HG02623 (cell line): ENCODE results near the gene GALNT17.

ENCODE experiments used
- ATAC-seq: cut with Tn5 transposase; IDR thresholded peaks from one replicate; pipeline ENCODE4 v1.9.1; 2021; ENCODE audit warnings: moderate library complexity; ENCODE audit not compliant: unreplicated experiment

Gene GALNT17

DNA sequence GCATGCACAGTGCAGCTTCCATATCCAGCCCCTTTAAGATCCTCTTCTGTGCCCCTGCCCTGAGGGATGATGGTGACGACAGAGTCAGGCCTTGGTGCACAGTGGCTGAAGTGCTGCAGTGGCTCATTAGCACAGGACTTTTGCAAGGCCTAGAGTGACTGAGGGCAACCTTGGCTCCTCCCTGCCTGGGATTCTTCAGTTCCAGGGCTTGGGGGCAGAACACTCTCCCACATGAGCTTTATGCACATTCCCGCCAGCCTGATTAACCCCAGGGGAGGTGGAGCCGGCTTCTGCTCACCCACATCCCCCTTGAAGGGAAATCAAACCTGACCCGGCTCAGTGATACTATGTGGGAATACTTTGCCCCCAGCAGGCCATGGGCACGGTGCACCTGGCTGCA, 253.4 kb downstream of the GALNT17 start:
- no peak for ATAC-seq

DNA sequence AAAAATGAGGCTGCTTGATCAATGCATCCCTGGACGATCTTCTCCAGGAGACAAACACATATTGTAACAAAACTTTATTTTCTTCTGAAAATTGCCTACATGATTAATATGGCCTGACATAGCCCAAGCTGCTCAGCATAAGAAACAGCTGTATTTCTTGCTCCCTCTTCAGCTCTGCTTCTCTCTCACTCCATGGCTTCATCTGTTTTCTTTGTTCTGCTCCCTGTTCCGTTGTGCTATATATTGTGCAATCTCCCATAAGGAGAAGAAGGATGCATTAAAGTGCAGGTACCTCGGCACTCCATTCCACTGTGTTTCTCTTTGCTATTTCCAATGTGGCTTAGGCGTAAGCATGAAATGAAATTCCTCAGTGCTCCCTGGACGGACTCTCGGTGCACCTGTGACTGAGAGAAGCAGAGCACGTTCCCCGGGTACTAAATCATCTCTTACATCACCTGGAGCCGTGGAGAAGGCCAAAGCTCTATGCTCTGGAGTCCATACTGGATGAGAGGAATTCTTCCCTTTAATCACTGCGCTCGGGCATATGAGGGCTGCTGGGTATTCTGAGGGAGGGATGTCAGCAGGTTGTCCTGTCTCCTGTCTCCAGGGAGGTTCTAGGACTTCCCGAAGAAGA, 254.3 kb downstream of the GALNT17 start:
- no peak for ATAC-seq

DNA sequence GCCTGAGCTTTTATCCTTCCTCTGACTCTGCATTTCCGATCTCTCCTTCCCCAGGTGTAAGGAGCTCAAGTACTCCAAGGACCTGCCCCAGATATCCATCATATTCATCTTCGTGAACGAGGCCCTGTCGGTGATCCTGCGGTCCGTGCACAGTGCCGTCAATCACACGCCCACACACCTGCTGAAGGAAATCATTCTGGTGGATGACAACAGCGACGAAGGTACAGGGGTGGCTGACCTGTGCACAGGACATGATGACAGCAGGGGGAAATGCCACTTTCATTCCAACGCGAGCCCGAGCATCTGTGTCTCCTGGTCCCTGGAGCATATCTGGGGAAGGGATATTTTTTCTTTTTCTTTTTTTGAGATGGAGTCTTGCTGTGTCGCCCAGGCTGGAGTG, 256.2 kb downstream of the GALNT17 start:
- ATAC-seq = no peak

DNA sequence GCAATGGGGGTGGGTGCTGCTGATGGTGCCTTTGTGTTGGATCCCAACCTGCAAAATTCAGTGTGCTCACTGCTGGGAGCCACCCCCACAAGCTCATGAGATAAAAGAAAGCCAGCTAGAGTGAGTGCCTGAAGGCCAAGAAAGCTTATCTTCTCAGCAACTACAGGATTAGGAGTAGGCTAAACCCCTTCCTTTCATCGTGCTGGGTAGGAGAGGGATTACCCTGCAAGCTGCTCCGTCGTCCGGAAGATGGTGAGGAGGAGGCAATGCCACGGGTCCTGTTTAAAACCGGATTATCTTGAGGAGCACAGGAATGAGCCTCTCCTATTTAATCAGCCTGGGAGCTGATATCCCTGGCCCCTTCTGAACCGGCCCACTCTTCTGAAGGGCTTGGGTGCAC, 258.0 kb downstream of the GALNT17 start:
- ATAC-seq = no peak

DNA sequence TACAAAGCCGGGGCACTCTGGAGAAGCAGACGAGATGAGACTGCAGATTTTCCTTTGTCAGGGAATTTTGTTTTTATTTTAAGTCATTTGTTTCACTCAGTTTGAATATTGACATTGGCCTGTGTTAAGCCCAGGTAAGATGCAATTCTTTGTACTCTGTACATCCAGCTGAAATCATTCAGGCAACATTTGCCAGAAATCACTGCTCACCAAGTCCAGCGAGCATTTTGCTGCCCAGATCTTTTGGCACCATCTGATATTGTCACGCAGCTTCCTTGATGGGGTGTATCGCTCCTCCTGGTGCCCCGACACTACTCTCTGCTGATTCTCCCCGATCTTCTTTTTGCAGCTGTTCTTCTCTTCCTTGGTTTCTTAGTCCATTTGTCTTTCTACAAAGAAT, 261.7 kb downstream of the GALNT17 start:
- no peak for ATAC-seq

DNA sequence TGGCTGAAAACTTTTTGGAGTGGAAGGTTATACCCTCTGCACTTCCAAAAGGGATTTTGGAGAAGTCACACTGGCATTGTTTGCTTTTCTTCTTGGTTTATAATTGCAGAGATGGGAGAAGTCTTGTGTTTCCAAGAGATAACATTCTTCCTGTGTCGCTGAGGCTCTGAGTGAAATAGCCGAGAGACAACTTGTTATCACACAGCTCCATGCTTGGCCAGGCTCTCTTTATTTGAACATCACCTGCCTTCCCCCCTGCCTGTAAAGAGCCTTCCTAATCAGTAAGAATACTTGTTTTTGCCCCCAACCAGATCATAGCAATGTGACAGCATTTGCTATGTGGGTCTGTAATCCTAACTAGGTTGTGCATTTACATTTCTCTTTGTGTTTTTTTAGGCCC, 270.7 kb downstream of the GALNT17 start:
- ATAC-seq = no peak

DNA sequence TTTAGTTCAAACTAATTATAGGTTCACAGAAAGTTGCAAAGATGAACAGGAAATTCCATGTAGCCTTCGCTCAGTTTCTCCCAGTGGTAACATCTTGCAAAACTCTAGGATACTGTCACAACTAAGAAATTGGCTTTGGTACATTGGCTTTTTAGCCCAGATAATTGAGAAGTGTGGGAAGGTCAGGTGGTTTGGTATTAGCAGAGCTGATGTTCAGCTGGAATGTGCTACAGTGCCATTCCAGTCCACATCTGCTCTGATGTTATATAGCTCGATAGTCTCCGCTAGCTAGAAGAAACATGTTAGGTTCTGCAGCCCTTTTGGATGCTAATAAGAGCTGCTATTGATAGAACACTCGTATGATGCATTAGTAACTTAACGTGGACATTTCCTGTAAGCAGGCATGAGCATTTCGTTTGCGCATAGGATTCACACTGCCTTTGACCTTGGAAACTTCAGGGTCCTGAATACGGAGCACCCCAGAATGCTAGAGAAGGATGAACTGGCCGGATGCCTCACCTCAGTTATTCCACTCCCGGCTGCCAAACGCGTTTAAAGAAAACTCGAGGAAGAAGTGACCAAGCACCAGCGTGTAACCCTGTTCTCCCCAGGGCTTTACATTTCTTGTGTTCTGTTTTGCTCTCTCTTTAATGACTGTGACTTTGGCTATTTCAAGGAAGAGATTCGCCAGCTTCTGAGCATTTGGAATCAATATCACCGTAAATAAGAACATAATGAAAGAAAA, 271.4 kb downstream of the GALNT17 start:
- ATAC-seq = no peak

DNA sequence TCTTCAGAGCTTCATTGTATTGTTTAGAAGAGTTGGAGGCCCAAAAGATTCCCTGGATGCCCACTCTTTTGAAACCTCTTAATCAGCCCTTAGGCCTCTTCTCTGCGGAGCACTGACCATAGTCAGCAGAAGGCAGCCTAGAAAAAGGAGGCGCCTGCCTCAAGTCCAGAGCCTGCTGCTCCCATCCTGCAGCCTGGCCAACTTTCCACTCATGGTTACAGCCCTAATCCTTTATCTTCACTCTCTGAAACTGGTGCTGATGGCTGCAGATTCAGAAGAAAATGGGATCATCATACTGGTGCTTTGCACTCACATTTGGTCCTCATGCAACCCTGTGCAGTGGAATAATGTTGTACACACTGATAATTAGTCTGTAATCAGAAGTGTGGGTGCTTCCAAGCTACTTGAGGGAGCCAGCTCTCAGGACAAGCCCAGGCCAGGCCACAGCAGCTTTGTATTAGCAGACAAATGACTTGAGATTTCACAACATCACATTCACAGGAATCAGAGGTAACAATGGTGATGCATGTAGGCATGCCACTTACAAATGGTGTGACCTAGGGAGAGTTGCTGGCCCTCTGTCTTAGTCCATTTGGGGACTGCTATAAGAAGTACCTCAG, 272.9 kb downstream of the GALNT17 start:
- ATAC-seq = no peak

DNA sequence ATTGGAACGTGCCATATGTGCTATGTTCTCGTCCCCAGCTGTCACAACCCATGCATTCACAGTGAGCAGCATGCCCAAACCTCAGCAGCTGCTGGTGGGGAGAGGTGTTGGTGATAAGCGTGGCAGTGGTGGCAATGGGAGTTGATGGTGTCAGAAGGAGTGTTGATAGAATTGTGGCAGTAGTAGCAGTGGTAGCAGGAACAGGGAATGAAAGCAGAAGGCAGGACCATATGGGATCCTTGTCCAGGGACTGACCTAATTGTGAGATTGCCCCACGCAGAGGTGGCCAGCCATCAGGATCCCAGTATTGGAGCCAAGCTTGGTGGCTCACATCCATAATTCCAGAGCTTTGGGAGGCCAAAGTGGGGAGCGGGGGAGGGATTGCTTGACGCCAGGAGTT, 276.3 kb downstream of the GALNT17 start:
- no peak for ATAC-seq

DNA sequence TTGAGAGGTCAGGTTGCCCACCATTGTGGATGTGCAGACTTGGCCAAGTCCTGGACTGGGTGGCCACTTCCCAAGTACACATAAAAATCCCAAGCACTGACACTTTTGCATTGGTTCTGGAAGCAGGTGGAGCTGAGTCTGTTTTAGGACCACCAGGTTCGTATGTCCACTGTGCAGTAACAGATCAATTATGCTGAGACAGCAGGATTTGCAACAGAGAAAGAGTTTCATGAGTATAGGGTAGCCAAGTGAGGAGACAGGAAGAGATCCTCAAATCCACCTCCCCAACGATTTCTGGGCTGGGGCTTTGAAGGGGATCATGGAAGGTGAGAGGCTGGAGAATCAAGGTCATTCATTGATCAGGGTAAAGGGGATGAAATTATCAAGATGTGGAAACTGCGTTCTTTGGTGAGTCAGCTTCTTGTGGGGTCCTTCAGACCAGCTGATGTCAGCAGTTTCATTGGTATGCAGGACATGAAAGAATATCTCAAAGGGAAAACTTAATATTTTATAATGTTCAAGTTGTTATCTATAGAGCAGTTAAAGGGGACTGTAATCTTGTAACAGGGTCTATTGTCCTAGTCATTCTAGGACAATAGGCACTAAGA, 277.7 kb downstream of the GALNT17 start:
- ATAC-seq = no peak

DNA sequence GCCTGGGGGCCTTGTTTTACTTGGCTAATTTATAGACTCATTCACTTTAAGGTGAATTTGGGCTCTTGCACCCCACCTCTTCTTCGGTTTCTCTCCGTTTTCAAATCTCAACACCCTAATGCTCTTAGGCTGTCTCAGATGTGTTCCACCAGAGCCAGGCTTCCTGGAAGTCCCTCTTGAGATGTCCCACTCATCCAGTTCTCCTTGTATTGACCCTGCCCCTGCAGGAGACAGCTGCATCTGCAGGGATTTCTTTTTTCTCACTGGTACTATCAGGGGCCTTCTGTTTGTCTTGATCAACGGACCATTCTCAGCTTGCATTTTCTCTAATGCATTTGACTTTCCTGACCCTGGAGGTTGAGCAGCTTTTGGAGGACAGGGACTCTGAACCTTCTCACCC, 279.5 kb downstream of the GALNT17 start:
- no peak for ATAC-seq

DNA sequence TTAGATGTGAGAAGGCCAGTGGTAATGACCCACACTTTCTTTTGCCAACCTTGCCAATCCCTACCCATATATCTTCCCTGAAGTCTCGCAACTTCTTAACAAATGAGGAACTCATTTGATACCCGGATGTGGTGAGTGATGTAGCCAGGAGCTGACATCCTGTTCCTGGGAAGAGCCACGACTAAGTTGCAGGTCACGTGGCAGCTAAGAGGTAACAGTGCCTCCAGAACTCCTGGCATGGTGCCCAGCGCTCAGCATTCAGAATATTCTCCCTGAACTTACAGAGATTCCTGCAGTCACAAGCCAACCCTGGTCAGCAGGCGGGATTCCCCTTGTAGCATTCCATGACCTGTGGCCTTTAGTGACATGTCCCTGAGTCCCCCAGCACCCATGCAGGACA, 282.5 kb downstream of the GALNT17 start:
- no peak for ATAC-seq

DNA sequence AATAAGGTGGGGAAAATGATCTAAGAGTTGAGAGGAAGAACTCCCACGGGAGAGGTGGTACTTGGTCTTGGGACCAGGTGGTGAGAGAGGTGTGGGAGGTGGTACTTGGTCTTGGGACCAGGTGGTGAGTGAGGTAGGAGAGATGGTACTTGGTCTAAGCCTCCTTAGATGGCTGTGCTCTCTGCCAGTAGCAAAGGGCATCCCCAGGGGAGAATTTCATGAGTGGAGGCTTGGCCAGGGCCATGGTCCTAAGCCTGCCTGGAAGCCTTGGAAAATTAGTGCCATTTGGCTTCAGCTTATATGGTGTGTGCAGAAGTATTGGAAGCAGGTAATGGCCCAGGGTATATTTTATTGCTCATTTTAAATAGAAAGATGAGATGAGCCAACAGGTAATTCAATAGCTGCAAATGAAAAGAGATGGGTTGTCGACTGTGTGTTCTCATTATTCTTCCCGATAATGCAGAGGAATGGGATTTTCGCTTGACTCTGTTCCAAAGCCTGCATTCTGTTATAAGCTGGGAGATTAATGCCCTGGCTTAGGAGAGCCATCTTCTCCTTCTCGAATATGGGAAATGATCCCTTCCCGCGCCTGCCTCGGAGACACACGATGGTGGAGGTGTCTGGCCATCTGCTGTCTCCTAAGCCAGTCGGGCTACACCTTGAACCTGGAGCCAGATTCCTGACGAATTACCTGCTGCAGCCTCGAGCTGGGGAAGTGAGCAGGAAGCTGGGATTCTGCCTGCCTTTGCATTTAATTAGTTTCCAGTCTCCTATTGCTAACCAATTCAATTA, 287.8 kb downstream of the GALNT17 start:
- ATAC-seq = no peak

DNA sequence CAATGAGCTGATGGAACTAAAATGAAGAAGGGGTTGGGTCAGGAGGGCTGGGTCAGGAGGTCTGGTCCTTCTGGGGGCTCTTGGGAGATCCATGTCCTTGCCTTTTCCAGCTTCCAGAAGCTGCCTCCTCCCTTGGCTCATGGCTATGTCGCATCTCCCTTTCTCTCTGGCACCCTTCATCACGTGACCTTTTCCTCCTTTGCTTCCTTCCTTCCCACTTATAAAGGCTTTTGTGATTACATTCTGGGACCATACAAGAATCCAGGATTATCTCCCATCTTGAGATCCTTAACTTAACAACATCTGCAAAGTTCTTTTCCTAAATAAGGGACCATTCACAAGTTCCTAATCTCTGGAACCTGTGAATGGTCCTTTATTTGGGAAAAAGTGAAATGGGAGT, 290.2 kb downstream of the GALNT17 start:
- no peak for ATAC-seq

DNA sequence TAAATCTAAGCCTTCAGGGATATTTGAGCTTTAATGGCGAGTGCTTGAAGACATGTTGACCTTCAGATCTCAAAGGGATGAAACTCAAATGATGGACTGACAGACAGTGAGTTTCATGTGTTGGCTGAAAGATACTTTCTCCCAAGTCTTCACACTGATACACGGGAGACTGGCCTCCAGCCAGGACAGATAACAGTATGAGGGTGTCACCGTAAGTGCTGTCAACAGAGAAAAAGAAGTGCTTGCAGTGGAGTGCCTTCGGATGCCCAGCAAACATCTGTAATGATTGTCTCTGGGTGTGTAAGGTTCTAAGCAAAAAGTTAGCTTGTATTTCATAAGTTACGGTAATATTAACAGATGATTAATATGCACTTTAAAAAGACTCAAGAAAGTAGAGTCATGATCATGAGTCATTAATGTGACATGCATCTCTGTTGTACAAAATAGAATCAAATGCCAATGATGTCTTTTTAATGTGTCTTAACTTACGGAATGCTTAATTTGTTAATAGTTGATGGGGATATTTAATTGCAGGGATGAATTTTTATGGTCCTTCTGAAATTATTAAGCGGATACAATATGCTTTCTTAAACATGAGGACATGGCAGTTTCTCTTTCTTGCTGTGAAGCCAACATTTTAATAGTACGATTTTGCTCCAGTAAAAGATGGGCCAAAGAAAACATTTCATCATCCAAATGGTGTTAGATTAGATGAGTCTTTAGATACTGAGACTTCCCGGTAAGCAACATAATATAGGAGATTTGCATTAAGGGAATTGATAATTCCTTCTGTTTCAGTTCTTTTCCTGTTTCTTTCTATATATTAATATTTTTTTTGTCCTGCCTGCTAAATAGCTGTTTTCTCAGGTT, 292.5 kb downstream of the GALNT17 start:
- ATAC-seq = no peak

DNA sequence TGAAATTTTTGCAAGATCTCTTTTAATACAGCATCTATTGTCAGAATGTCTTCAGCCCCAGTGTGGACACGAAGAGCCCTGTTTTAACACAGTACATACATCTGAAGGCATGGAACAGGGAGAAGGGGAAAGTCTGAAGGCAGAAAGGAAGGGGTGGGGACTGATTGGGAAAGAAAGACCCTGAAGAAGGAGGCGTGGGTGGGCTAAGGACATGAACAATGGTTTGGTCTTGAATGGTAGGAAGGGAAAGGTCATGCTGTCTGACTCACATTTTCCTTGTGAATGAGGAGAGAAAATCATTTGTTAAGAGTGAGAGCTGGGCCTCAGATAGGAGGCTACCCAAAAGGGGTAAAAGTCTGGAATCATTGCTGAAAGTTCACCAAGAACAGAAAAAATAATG, 297.1 kb downstream of the GALNT17 start:
- no peak for ATAC-seq

DNA sequence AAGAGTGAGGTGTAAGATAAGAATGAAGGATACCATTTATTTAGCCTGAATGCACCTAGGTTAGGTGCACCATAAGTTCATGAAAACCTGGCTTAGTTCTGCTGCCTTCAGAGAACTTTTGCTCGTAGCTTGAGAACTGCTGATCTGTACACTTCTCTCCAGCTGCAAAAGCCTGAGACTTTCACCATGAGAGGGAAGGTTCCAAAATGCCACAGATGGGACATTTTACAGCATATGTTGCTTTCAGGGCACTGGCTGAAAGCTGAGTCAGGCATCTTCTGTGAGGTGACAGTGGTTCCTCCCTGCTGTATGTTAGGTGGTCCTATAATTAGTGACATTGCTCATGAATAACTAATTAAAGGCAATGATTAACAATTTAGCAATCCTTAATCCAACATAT, 298.3 kb downstream of the GALNT17 start:
- ATAC-seq = no peak

DNA sequence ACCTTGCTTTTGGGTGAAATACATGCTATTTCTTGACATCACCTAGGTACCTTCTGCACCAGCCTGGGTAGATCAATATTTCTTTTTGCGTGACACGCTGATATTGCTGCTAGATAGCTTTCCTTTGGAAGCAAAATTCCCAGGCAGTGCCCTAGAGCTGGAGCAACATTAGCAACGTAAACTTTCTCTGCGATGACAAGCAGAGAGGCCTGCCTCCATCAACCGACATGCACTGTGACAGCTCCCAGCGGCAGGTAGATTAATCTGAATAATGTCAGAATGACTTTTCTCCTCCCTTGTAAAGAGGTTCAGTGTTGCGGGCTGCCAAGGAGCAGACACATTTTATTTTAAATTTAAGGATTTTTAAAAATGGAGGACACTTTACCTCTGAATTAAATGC, 307.4 kb downstream of the GALNT17 start:
- ATAC-seq = no peak

DNA sequence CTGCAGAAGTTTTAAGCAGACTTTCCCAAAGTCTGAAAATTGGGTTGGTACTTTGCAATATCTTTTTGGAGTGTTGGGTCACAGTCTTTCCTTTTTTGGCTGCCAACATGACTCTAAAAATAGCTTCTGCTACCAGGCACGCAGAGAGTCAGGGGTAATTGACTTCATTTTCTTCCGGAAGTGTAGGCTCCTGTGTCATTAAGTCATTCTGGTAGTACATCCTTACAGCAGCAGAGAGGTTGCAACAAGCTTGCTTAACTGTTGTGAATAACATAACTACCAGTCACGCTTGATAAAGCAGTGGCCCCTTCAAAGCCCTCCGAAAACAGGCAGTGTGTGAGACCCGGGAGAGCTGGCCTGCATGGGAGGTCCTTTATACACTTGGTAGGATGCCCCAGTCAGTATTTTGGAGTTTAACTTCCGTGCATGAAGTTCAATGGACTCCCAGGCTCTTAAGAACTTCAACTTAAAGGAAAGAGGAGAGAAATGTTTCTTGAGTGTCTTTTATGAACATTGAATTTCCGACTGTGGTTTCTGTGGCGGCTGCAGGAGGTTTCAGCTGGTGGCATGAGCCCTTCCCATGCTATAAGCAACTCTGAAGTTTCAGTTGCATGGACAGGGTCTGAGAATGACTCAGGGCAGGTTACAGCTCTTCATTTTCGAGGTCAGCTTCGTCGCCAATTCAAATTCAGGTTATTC, 310.7 kb downstream of the GALNT17 start:
- no peak for ATAC-seq

DNA sequence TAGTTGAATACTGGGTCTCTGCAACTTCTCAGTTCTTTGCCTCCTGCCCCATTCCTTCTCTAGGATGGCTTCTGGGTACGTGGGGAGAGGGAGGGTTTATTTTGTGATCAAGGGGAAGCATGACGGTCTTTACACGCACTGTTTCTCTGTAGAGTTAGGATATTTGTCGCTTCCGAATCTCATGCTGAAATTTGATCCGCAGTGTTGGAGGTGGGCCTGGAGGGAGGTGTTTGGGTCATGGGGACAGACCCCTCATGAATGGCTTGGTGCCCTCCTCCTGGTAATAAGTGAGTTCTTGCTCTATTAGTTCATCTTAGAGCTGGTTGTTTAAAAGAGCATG, 311.2 kb downstream of the GALNT17 start:
- ATAC-seq = no peak
